ENCODE results near the gene IPO7.
A peak's percentile ranks its signal among the peaks of the same experiment; 100 is the strongest.
"Not testable (repeated sequence)": the region's sequence is repeated elsewhere in the genome, so short reads cannot be mapped to it uniquely, and the experiment has no call there.

Gene IPO7

DNA sequence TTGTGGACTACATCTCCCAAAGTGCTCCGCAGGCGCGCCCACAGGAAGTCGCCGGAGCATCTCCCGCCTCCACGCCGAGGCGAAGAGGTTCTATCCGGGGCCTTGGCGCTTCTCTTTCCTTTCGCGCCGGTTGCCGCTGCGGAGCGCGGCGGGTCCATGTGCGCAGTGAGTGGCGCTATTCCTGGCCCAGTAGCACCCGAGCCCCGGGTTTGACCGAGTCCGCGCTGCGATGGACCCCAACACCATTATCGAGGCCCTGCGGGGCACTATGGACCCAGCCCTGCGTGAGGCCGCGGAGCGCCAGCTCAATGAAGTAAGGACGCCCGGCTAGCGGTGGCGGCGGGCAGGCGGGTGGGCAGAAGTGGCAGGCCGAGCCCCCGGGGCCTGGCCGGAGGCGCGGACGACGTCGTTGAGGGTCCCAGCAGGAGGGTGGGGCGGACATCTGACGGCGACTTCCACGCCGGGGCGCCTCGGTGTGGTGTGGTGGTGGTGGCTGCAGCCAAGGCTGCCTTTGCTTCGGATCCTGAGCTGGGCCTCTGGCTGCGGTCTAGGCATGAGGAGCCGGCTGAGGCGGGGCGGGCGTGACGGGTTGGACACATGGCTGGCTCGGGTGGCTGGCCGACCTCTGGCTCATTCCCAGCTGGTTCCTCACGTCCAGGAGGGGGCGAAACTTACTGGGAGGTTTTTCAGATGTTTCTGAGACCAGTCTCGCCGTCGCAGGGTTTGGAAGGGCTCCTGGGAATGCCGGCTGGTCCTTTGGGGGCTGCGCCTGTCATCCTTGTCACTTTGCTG, at the start of gene IPO7:
Gene IPO7, plus strand, starts transcription at position 118 of the 792 bp plus-strand sequence. Its CDS starts 112 bp downstream, at position 230.
- DNase-seq: peak; percentile 92

DNA sequence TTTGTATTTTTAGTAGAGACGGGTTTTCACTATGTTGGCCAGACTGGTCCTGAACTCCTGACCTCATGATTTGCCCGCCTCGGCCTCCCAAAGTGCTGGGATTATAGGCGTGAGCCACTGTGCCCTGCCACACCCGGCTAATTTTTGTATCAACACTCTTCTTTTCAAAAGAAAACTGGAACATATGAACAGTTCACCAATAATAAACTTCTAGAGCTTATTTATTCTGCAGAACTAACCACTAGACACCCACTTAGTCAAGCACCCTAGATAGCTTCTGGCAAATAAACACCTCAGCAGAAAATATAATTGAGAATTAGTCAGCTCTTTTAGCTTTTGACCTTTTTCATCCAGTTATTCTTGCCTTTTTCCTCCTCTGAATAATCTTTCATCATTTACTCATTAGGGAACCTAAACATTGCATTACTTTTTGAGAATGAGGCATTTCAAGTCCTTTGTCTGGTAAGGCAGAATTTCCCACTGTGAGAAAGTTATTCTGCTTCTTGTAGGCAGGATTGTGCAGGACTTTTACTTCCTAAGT, 42.7 kb upstream of the IPO7 start:
- DNase-seq: no peak

DNA sequence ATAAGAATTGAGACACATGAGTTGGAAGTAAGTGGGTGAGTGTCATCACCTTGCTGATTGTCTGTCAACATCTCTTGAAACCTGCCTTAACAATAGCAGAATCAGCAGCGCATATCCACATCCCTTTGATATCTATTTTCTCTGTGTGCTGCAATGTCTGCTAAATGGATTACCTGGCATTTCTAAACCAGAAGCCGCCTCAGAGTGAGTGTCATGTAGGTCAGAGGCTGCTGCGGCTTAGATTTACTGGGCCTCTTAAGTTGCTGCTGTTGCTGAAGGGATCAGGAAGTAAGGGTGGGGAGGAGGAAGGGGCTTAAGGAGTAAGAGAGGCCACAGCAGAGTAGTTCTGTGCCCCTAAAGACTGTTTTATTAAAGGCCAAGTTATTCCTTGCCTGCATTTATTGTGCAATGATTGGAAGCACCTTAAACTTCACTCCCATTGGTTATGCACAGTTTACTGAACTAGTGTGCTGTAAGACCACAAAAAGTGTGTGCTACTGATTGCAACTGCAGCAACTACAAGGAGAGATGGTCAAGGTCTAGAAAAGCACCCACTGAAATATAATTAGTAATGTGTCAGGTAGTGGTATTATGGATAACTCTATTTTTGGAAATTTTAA, 40.3 kb upstream of the IPO7 start:
- DNase-seq: no peak

DNA sequence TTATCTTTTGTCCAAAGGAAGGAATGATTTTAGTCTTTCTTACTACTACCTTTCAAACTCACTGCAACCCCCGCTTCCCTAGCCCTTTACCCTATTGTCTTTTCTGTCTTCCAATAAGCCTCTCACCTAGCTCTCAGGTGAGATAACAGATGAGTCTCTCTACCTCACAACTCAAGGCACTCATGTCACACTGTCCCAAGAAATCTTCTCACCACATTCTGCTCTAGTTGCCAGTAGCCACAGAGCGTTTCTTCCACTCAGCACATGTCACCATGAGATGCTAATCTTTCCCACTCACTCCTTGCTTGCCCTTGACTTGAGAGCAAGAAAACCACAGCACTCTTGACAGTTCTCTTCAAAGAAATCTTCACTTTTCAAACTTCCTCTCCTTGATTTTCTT, 37.4 kb upstream of the IPO7 start:
- DNase-seq: no peak

DNA sequence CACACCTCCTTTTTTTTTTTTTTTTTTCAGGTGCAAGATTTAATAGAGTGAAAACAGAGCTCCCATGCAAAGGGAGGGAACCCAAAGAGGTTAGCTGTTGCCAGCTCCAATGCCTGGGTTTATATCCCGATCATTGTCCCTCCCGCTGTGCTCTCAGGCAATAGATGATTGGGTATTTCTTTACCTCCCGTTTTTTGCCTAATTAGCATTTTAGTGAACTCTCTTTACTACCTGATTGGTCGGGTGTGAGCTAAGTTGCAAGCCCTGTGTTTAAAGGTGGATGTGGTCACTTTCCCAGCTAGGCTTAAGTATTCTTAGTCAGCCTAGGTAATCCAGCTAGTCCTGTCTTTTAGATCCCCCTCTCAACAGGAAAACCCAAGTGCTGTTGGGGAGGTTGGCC, 36.7 kb upstream of the IPO7 start:
- DNase-seq: not testable (repeated sequence)

DNA sequence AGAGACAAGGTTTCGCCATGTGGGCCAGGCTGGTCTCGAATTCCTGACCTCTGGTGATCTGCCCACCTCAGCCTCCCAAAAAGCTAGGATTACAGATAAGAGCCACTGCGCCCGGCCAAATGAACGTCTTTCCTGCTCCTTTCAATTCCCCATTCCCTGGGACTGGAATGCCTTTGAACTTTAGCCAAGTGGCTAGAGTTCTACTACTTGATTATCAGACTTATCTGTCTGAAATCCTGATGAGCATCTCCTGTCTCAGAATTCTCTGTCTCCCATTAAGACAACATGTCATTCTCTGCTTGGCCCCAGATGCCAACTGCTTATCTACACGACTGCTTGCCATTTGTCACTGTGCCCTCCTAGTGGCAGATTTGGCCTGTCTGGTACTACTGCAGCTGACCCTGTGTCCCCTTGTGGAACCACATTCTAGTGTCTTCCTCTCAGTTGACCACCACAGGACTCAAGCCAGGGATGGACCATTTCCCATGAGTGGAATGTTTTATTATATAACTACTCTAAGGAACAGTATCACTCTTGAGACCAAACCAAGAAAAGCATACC, 33.1 kb upstream of the IPO7 start:
- DNase-seq: no peak

DNA sequence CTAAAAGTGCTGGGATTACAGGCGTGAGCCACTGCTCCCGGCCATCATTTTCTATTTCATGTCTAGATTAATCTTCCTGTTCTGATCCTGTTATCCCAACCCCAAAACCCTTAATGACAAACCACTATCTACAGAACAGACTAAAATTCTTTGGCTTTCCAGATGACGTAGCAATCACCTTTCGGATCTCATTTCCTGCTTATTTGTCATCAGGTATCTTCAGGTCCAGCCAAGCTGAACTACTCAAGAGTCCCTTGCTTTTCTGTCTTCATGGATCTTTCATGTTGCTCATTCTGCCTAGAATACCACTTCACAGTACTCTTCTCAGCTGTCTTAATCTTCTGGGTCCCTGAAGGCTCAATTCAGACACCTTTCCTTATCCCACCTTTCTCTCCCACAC, 27.4 kb upstream of the IPO7 start:
- no peak for DNase-seq

DNA sequence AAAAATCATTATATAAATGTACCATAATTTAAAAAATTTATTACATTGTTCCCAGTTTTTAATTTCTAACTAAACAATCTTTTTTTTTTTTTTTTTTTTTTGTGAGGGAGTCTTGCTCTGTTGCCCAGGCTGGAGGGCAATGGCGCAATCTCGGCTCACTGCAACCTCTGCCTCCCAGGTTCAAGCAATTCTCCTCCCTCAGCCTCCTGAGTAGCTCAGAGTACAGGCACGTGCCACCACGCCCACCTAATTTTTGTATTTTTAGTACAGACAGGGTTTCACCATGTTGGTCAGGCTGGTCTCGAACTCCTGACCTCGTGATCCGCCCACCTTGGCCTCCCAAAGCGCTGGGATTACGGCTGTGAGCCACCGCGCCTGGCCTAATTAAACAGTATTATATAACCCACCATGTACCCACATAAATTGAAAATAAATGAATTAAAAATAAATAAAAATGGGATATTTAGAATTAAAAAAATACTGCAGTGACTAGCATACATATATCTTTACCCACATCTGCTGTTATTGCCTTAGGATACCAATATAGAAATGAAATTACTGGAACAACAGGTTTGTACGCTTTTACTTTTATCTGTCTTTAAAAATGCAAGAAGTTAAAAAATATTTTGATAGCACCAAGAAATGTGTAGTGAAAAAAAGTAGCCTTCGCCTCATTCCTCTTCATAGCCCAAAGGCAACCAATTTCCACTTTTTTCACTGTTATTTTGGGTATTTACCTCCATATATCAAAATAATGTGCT, 23.4 kb upstream of the IPO7 start:
- DNase-seq: not testable (repeated sequence)

DNA sequence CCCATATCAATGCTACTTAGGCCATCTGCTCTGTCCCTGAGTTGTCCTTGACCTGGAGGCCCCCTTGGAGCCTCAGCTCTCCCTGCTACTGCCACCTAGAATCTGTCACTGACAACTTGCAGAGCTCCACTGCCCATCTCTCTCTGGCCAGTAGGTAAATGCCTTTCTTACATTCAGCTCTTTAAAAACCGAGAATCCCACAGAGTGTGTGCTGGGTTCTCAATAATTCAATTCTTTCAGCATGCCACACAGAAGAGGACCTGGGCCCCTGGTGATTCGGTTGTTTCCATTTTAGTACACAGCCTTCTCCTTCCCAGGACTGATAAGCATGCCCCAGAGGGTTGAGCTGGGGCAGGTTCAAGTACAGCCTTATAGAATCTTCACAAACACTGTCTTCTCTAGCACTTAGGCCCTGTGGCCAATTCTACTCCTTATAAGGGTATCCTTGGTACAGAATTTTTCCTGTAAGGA, 22.0 kb upstream of the IPO7 start:
- DNase-seq: no peak

DNA sequence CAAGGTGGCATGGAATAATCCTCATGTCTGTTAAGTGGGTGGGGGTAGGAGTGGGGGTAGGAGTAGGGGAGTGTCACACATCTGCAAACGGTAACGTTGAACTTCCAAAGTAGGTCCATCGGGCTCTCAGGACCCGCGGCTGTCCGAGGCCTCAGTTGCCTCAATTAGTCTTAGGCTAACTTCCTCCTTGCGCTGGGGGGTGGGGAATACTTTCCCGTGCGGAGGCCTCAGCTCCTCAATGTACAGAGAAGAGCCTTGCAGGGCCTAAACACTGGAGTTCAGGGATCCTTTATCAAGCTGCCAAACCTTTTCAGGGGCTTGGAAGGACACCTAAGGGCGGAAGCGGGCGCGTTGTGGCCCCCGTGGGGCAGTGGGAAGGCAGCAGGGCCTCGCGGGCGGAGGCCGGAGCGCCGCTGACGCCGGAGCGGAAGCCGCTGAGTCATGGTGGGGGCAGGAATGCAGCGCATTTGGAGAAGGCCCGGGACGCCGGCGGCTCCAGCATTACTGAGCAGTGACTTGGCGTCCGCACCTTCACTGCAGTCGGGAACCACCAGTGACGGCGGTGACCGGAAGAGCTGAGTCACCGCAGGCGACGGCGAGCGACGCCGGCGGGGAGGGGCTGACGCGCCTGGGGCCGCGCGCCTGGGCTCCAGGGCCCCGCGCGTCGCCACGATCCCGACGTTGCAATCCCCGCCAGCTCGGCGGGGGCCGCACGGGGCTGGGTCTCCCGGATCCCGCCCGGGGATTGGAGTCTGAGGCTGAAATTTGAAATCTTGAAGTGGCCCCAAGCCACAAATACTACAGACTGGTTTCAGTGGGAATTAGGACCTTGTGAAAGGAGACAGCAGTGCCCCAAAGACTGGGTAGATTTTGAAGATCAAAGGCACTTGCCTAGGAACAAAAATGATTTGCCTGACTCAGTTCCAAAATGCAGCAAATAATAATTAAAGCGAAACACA, 20.2 kb upstream of the IPO7 start:
- peak; percentile 82 for DNase-seq

DNA sequence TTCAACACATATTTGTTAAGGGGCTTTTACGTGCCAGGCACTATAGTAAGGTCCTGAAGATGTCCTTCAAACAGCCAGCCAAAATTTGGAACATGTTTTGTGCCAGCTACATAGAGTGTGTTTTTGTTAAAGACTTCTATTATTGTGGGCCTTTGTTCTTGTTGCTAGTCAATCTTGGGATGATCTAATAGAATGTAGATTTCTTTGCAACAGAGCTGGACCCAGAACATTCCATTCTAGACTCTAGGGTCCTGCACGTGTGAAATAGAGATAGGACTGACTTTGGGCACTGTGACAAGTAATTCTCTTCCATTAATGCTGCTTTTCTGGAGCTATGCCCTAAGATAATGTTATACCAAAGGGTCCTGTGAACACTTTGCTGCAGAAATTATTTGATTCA, 16.9 kb upstream of the IPO7 start:
- no peak for DNase-seq

DNA sequence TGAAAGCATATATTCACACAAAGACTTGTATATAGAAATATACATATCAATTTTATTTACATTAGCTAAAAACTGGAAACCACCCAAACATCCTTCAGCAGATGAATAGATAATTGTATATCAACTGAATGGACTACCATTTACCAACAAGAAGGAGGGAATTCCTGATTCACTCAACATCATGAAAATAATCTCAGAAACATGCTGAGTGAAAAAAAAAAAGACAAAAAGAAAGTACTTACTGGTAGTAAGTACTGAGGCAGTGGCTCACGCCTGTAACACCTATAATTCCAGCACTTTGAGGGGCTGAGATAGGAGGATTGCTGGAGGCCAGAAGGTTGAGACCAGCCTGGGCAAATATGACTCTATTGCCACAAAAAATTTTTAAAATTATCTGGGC, 7.4 kb upstream of the IPO7 start:
- DNase-seq: no peak

DNA sequence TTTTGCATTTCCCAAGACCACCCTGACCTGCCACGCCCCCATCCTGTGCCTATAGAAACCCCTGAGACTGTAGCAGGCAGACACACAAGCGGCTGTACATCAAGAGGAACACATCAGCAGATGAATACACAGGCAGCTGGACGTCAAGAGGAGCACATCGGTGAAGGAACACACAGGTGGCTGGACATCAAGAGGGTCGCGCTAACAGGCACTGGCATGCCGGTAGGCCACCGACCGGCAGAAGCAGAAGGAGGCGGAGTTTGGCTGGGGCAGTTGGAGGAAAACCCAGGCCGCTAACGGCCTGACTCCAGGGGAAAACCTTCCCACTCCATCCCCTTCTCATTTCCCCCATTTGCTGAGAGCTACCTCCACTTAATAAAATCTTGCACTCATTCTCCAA, 5.4 kb upstream of the IPO7 start:
- DNase-seq: no peak

DNA sequence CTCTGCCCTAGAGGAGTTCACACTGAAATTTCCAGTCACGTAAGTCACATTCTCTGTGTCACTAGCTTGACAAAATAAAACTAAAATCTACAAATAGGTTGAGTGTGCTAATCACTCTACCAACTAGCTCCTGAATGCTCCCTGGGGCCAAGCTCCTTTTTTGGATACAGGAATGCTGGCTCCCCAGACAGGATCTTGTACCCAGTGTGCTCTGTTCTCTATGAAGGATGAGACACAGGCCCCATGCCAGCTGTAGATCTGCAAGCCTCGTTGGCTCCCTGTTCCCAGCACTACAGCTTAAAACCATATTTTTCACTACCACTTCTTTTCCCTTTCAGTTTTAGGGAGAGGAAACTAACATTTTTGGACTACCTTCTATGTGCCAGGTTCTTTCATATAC, 3.7 kb upstream of the IPO7 start:
- no peak for DNase-seq

DNA sequence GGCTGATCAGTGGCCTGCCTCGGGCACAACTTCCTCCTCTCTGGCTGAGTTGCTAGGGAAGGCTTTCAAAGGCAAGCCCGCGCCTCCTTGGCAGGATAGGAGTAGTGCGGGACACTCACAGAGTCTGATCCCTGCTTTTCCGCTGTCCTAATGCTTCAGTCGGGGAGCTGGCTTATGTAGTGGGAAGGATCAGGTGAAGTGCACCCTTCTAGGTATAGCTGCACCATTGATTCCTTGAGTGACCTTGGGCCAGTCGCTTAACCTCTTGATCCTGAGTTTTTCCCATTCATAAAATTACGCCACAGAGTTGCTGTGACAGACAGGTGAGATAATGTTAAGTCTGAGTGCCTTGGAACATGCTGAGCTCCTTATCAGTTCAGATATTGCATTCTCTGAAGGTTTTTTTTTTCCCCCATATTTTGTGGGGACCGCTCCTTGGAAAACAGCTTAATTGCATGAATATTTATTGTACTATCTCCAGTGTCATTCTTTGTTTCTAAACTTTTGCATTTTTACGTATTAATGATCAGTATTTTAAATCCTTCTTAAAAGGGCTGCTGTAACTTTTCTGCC, 961 bp downstream of the IPO7 start:
- no peak for DNase-seq

DNA sequence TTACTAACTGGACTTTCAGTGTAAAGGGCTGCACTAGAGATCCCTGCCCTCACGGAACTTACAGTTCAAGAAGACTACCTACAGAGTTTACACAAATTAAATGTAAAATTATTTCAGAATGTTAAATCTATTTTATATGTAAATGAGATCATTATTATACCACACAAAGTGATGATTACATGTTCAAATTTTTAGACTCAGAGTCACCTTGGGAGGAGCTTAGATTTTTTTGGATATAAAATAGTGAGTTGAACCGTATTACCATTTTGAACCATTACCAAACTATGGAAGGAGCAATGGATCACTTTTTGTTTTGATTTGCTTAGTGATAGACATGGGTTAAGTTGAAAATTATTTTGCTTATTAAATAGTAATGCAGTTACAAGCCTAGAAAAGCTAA, 1.6 kb downstream of the IPO7 start:
- DNase-seq: no peak

DNA sequence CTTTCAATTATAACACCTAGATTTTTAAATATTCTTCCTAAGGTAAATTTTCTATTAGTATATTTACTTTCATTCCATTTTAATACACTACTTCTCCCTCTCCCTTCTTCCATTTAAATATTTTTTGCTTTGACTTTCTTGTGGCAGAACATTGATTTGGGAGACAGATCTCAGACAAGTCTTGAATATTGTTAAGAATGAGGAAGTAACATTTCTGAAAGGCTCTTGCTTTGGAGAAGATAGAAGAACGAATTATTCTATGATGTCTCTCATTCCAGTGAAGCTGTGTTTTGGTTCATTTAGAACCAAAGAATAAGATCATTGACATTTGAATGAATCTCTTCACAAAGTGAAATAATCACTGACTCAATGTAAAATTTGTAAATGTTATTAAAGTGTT, 2.4 kb downstream of the IPO7 start:
- no peak for DNase-seq

DNA sequence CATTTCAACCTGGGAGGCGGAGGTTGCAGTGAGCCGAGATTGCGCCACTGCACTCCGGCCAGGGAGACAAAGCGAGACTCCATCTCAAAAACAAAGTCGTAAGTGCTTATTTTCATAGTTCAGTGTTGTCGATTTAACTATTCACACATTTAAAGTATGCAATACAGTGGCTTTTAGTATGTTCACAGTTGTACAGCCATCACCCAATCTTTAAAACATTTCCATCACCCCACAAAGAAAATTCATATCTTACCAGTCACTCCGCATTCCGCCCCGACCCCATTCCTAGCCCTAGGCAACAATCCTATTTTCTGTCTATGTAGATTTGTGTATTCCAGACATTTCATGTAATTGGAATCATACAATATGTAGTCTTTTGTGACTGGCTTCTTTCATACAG, 11.9 kb downstream of the IPO7 start:
- no peak for DNase-seq

DNA sequence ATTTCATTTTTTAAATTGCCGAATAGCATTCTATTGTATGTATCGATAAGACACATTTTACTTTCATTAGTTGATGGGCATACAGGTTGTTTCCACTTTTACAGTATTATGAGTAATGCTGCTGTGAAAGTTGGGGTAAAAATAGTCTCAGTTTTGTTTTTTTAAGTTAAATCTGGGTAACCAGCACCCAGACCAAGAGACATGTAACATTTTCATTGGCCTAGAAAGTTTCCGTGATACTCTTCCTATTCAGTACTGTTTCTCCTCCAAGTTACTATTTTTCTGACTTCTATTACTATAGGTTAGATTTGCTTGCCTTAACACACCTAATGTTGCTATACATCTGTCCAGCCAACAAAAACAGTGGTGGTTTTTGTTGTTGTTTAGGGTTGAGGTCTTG, 12.3 kb downstream of the IPO7 start:
- DNase-seq: no peak

DNA sequence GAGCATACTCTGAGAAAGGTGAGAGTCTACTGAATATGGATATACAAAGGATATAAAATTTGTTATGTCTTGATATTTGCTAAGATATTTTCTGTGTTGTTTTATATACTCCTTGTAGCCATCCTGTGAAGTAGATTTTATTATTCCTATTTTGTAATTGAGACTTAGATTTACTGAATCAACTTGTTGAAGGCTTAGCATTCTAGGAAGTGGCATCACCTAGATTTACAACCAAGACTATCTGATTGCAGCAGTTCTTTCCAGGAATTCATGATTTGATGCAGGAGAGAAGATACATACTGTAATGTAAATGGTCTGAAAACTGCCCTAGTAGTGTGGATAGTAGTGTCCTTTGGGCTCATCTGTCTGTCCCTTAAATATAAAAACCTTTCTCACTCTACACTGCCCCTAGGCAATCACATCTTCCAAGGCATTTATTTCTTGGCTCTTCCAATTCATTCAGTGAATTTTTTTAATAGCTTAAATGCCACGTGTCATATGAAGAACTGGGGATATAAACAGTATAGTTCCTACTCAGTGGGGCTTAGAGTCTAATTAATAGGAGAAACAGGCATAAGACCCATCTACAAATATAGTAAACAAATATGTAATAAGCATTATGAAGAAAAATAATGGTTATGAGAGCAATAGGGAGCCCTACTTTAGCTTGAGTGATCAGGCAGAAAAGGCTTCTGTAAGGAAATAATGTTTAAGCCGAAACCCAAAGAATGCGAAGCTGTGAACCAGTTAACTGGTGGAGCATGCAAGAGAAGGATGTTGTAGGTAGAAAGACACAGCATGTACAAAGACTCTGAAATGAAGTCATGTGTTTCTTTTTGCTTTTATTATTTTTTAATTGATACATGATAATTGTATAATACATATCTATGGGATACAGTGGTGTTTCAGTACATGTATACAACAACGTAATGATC, 13.6 kb downstream of the IPO7 start:
- no peak for DNase-seq

DNA sequence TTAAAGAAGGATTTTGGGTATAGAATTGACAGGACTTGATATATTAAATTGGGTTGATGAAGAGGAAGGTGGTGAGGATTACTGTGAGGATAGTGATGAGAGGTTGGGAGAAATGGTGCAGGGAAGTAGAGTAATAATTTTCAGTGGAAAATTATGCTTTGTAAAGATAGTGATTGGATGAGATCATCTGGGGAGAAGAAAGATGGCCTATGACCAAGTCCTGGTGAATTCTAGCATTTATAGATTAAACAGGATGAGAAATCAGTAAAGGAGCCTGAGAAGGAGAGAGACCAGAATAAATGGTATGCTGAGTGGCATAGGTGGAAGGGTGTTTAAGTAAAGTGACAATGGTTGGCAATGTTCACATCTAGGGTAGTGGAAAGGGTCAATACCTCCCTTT, 15.0 kb downstream of the IPO7 start:
- no peak for DNase-seq

Data from activated naive CD4-positive, alpha-beta T cell treated with Interleukin-2 at 50 U/mL for 16 hours (primary cell).